CD4-positive, alpha-beta T cell (primary cell): ENCODE results near the gene KRTAP5-5. TPM values are rescaled to one million over a fixed set of nuclear protein-coding genes. Genes with fewer than 3 reads are reported as not detected.
"Not testable (repeated sequence)": the region's sequence is repeated elsewhere in the genome, so short reads cannot be mapped to it uniquely, and the experiment has no call there.

Experiments used
- ATAC-seq: fragments of 200-7000 bp; cut with Tn5 transposase; one replicate; pipeline ENCODE4 v1.10.0; 2022; ENCODE audit warnings: mild to moderate bottlenecking; ENCODE audit not compliant: poor library complexity
- CTCF ChIA-PET: fragments of 350-600 bp; sonication (Branson Sonifier 250); formaldehyde crosslinking; loops from one replicate; lab custom pipeline; 2021; ENCODE audit warnings: antibody characterized with exemption, inconsistent platforms; lab: Charles Lee
- POLR2A ChIA-PET: fragments of 350-600 bp; sonication (Branson Sonifier 250); formaldehyde crosslinking; loops from one replicate; lab custom pipeline; 2021; ENCODE audit warnings: antibody characterized with exemption, inconsistent platforms; lab: Charles Lee
- DNase-seq, 14 experiments: peaks; one replicate each; pipeline ENCODE4 v3.0.0-alpha.2; 2013 to 2020; ENCODE audit warnings: mixed read lengths in 2 of 14
- H3K27ac ChIP-seq, 2 donors: one replicate each; pipeline versions ENCODE4 v1.5.1 to v1.7.0; 2013; ENCODE audit warnings: low read length in 2 of 2, low read depth in 1 of 2, mild to moderate bottlenecking in 1 of 2
- H3K27me3 ChIP-seq, 2 experiments: 1 replicate in 1 of 2; 2 replicates in 1 of 2; pipeline versions ENCODE4 v1.6.1 to v1.7.0; 2013; ENCODE audit warnings: low read length in 2 of 2, control low read depth in 1 of 2, mild to moderate bottlenecking in 1 of 2, moderate library complexity in 1 of 2; ENCODE audit not compliant: insufficient read depth in 2 of 2, control insufficient read depth in 1 of 2
- H3K36me3 ChIP-seq: one replicate; pipeline ENCODE4 v1.6.1; 2013; ENCODE audit warnings: low read length, control low read depth; ENCODE audit not compliant: insufficient read depth
- H3K4me1 ChIP-seq: one replicate; pipeline ENCODE4 v1.6.1; 2013; ENCODE audit warnings: low read length, control low read depth; ENCODE audit not compliant: insufficient read depth
- H3K4me3 ChIP-seq: one replicate; pipeline ENCODE4 v1.5.1; 2013; ENCODE audit warnings: mild to moderate bottlenecking, low read length, moderate library complexity
- H3K9me3 ChIP-seq, 2 experiments: 1 replicate in 1 of 2; 2 replicates in 1 of 2; pipeline versions ENCODE4 v1.6.1 to v1.7.0; 2013; ENCODE audit warnings: low read length in 2 of 2, mild to moderate bottlenecking in 2 of 2, control low read depth in 1 of 2, moderate library complexity in 1 of 2; ENCODE audit not compliant: control insufficient read depth in 1 of 2, insufficient read depth in 1 of 2
- H3K27ac Mint-ChIP-seq: one replicate; pipeline ENCODE4 v1.8.0; 2020; ENCODE audit warnings: mixed read lengths
- H3K27me3 Mint-ChIP-seq: one replicate; pipeline ENCODE4 v1.8.0; 2021; ENCODE audit warnings: mixed read lengths
- H3K36me3 Mint-ChIP-seq: one replicate; pipeline ENCODE4 v1.8.0; 2021; ENCODE audit warnings: low read depth, mixed read lengths
- H3K4me1 Mint-ChIP-seq: one replicate; pipeline ENCODE4 v1.8.0; 2021; ENCODE audit warnings: low read depth, mixed read lengths
- H3K4me3 Mint-ChIP-seq: one replicate; pipeline ENCODE4 v1.8.0; 2020; ENCODE audit warnings: mild to moderate bottlenecking, mixed read lengths
- H3K9me3 Mint-ChIP-seq: one replicate; pipeline ENCODE4 v1.8.0; 2020; ENCODE audit warnings: mixed read lengths
- CTCF ChIP-seq: fragments of 200-600 bp; IDR thresholded peaks from one replicate; pipeline ENCODE4 v1.8.0; 2022; ENCODE audit warnings: antibody characterized with exemption, mild to moderate bottlenecking
- intact Hi-C, 2 experiments: fragments of 100-400 bp; cut with DNase I in 1 of 2; cut with micrococcal nuclease in 1 of 2; formaldehyde crosslinking; loops; one replicate each; pipeline versions ENCODE4 v1.15.1 to v1.9.0; 2023 to 2025; cut with DNase I, micrococcal nuclease
- total RNA-seq, 174 experiments: library from RNA in 2 of 174; stranded (reverse) in 2 of 174; gene quantifications; one replicate each; pipeline ENCODE4 v1.2.3 and lab custom pipeline; 2021 to 2026

Gene KRTAP5-5
- total RNA-seq, 2 experiments from 2014 or later = not detected

- Histone ChIP-seq H3K27ac (no peak overlapping the region), H3K9me3 (peaks cover 0 to 4% of the 10 kb centered on the region in 2 experiments), H3K4me1 (peaks cover 15% of the 10 kb centered on the region), H3K27me3 (peaks cover 0 to 8% of the 10 kb centered on the region in 2 experiments), H3K36me3 (no peaks in the 10 kb centered on the region), H3K4me3 (no peak overlapping the region)
- Mint-ChIP-seq H3K36me3 (no peaks in the 10 kb centered on the region), H3K4me3 (no peak overlapping the region), H3K27ac (no peak overlapping the region), H3K9me3 (no peaks in the 10 kb centered on the region), H3K4me1 (peaks cover 16% of the 10 kb centered on the region), H3K27me3 (peaks cover 25% of the 10 kb centered on the region)
- intact Hi-C loops = no loop called here
- ChIA-PET CTCF (no interaction called here), POLR2A (no interaction called here)
- DNase-seq = no peak
- no peak for ATAC-seq
- no peak for TF ChIP-seq CTCF
These were observed 27.1 kb downstream of the KRTAP5-5 start for GRCh38 chr11:1656670-1657069.

- no peak overlapping the region for H3K4me3 ChIP-seq
- H3K27me3 Mint-ChIP-seq = peaks cover 18% of the 10 kb centered on the region
- no peak overlapping the region for H3K27ac ChIP-seq
- intact Hi-C loops = loop anchor here in 1 of 2 experiments (2.0 kb wide), 1 partner anchor 27 kb away; no protein-coding TSS in a partner anchor
- H3K36me3 ChIP-seq = no peaks in the 10 kb centered on the region
- H3K9me3 ChIP-seq = peaks cover 0 to 5% of the 10 kb centered on the region in 2 experiments
- no peak for TF ChIP-seq CTCF
- POLR2A ChIA-PET = no interaction called here
- H3K4me1 Mint-ChIP-seq = peaks cover 16% of the 10 kb centered on the region
- no peak overlapping the region for H3K27ac Mint-ChIP-seq
- peak overlapping the region; percentile 4 for H3K4me3 Mint-ChIP-seq
- no peaks in the 10 kb centered on the region for H3K9me3 Mint-ChIP-seq
- DNase-seq (peak in 1 of 14 experiments; percentile 23), ATAC-seq (no peak)
- H3K36me3 Mint-ChIP-seq = no peaks in the 10 kb centered on the region
- peaks cover 0 to 8% of the 10 kb centered on the region in 2 experiments for H3K27me3 ChIP-seq
- H3K4me1 ChIP-seq = peaks cover 9% of the 10 kb centered on the region
- CTCF ChIA-PET = no interaction called here
These were observed 29.9 kb downstream of the KRTAP5-5 start for GRCh38 chr11:1659506-1659905.

- H3K4me3 ChIP-seq = no peak overlapping the region
- H3K9me3 ChIP-seq = peaks cover 0 to 5% of the 10 kb centered on the region in 2 experiments
- Mint-ChIP-seq H3K36me3 (no peaks in the 10 kb centered on the region), H3K4me1 (peaks cover 16% of the 10 kb centered on the region), H3K4me3 (no peak overlapping the region), H3K9me3 (no peaks in the 10 kb centered on the region), H3K27me3 (peaks cover 18% of the 10 kb centered on the region), H3K27ac (no peak overlapping the region)
- H3K36me3 ChIP-seq = no peaks in the 10 kb centered on the region
- TF ChIP-seq CTCF = no peak
- ATAC-seq = no peak
- ChIA-PET CTCF (no interaction called here), POLR2A (no interaction called here)
- DNase-seq = no peak
- peaks cover 9% of the 10 kb centered on the region for H3K4me1 ChIP-seq
- no peak overlapping the region for H3K27ac ChIP-seq
- peaks cover 0 to 8% of the 10 kb centered on the region in 2 experiments for H3K27me3 ChIP-seq
- intact Hi-C loops = no loop called here
These were observed 30.7 kb downstream of the KRTAP5-5 start for GRCh38 chr11:1660111-1660867.

GRCh38 chr11:1661454-1662269 is 32.1 kb downstream of the KRTAP5-5 start:
- H3K4me1 ChIP-seq, H3K9me3 ChIP-seq, H3K36me3 Mint-ChIP-seq, H3K27ac Mint-ChIP-seq, H3K36me3 ChIP-seq, H3K27me3 ChIP-seq, H3K27ac ChIP-seq, ATAC-seq, intact Hi-C loops, DNase-seq, H3K4me3 Mint-ChIP-seq, H3K4me3 ChIP-seq, POLR2A ChIA-PET, CTCF ChIA-PET, H3K9me3 Mint-ChIP-seq: not testable (repeated sequence)
- H3K27me3 Mint-ChIP-seq = peaks cover 14% of the 10 kb centered on the region
- H3K4me1 Mint-ChIP-seq = peaks cover 16% of the 10 kb centered on the region

- ATAC-seq = not testable (repeated sequence)
These were observed 33.2 kb downstream of the KRTAP5-5 start for GRCh38 chr11:1662699-1663283.

More at GRCh38 chr11:1662699-1663283, 33.2 kb downstream of the KRTAP5-5 start:
- H3K27ac Mint-ChIP-seq, H3K4me3 ChIP-seq, H3K9me3 ChIP-seq, H3K27ac ChIP-seq, H3K36me3 Mint-ChIP-seq, H3K36me3 ChIP-seq, DNase-seq, H3K4me3 Mint-ChIP-seq, H3K27me3 ChIP-seq, H3K9me3 Mint-ChIP-seq, POLR2A ChIA-PET, H3K4me1 ChIP-seq, CTCF ChIA-PET, intact Hi-C loops: not testable (repeated sequence)
- peaks cover 16% of the 10 kb centered on the region for H3K4me1 Mint-ChIP-seq
- peaks cover 16% of the 10 kb centered on the region for H3K27me3 Mint-ChIP-seq
